AG09319 (cell line): ENCODE measurements around the gene PSMG2.

ENCODE experiments used
- DNase-seq: peaks from one replicate; pipeline ENCODE4 v3.0.0-alpha.2; 2010; ENCODE audit warnings: low read depth; ENCODE audit errors: extremely low read depth
- TF ChIP-seq, protein P1 (sequence below): IDR thresholded peaks from 2 replicates; pipeline ENCODE4 v1.5.1; 2011; ENCODE audit warnings: low read depth, mild to moderate bottlenecking, inconsistent platforms, low read length, moderate library complexity

PSMG2 gene

DNA sequence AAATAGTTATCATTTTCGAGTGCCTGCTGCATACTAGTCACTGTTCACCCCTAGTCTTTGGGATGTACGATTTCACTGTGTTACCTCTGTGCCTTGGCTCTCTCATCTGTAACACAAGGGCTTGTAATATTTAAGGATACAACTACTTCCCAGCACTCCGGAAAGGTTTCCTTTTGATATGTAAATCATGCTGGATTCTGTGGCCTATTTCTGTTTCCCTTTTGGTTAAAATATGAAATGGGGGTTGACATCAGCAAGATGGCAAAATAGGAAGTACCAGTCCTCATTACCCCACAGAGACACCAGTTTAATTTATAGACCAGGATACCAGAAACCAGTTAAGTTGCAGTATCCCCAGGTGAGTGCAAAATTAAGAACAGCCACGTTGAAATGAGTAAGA, 23.5 kb downstream of the PSMG2 start:
- no peak for DNase-seq
- TF ChIP-seq, protein P1, sequence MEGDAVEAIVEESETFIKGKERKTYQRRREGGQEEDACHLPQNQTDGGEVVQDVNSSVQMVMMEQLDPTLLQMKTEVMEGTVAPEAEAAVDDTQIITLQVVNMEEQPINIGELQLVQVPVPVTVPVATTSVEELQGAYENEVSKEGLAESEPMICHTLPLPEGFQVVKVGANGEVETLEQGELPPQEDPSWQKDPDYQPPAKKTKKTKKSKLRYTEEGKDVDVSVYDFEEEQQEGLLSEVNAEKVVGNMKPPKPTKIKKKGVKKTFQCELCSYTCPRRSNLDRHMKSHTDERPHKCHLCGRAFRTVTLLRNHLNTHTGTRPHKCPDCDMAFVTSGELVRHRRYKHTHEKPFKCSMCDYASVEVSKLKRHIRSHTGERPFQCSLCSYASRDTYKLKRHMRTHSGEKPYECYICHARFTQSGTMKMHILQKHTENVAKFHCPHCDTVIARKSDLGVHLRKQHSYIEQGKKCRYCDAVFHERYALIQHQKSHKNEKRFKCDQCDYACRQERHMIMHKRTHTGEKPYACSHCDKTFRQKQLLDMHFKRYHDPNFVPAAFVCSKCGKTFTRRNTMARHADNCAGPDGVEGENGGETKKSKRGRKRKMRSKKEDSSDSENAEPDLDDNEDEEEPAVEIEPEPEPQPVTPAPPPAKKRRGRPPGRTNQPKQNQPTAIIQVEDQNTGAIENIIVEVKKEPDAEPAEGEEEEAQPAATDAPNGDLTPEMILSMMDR, result no peak

DNA sequence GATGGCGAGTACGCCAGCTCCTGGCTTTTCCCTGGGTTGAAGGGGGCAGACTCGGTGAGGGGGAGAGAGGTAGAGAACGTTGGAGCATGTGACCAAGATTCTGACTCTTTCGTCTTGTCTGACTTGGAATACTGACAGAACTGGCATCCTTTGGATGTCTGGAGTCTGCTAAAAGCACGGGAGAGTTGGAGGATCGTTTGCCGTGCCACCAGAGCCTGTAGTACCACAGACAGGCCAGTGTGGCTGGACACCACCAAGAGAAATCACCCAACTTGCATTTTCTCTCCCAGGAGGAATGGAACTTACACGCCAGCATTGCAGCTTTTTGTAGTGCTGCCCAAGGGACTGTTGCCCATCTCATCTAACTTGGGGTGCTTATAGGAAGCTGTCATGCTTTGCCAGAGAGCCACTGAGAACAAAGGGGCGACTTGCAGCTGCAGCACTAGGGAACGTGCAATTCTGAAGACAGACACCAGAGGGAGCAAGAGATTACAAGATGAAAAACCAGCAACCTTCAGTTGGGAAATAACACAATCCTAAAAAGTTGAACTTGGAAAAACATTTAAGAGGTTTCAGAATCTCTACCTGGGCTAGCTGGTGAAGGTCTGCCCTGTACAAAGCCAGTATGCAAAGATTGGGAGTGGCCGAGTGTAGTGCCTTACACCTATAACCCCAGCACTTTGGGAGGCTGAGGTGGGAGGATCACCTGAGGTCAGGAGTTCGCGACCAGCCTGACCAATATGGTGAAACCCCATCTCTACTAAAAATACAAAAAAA, 24.1 kb downstream of the PSMG2 start:
- peak; percentile 30 for DNase-seq

DNA sequence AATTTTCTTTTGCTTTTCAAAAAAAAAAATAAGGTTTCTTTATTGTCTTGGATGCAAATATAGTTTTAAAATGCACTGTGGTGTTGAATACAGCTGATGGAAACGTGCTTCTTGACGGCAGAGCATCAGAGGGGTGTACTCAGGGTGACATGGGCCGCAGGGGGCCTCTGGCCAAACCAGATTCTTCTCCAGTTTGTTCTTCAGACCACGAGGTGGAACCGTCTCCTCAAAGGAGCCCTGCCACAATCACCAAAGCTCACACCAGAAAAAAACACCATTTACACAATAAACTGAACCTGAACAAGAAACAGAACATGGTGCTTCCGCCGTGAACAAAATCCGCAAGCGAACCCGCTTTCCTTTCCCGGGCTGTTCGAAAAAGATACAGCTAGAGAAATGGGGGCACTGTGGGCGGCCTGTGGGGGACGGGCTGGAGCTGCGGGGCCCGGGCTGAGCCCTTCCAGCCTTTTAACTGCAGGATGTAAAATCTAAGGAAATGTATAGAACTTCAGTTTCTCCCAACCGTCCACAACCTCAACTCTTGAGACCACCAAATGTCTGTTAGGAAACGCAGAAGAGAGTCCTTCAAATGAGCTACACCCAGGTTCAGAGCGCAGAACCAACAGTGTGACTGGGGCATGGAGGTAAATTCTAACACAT, 34.5 kb downstream of the PSMG2 start:
- TF ChIP-seq, protein P1, result no peak
- DNase-seq, result no peak

More for the DNA sequence above, 24.1 kb downstream of the PSMG2 start:
- TF ChIP-seq, protein P1, result peak; percentile 88

DNA sequence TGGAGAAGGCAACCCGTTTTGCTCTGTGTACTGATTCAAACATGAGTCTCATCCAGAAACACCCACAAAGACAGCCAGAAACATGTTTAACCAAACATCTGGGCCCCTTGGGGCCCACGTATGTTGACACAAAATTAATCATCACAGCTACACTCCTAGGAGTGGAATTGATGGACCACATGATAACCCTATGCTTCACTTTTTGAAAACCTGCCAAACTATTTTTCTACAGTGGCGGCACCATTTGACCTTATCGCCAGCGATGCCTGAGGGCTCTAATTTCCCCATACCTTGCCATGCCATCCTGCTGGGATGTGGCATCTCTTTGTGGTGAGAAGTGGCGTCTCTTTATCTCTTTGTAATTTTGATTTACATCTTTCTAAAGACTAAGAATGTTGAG, 38.5 kb downstream of the PSMG2 start:
- TF ChIP-seq, protein P1, result no peak
- DNase-seq, result no peak

GRCh38 chr18:12742453-12742852, 39.6 kb downstream of the PSMG2 start:
- TF ChIP-seq, protein P1, result no peak
- DNase-seq, result no peak

DNA sequence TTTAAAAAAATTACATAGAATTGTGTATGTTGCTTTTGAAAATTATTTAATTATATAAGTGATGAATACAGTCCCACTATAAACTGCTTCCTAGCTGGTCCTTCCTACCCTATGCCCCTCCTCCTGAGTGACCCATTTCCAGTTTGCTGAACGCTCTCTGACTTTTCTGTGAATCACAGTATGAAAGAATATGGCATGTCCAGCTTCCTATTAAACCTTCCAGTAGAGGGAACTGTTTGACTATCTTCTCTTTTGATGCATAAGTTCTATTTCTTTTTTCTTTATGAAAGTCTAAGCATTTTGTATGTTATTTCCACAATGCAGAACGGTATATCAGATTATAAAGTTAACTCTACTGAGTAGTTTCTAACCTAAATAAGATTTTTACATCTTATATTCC, 41.3 kb downstream of the PSMG2 start:
- TF ChIP-seq, protein P1, result peak; percentile 64
- no peak for DNase-seq

GRCh38 chr18:12745095-12745795, 42.4 kb downstream of the PSMG2 start:
- TF ChIP-seq, protein P1, result no peak
- DNase-seq, result no peak
